SKM-1 treated with dmso at 0.1 percent for 144 hours (cell line): ENCODE results near the gene AKAP7.
"Not testable (repeated sequence)": the region's sequence is repeated elsewhere in the genome, so short reads cannot be mapped to it uniquely, and the experiment has no call there.

Source experiments
- DNase-seq: peaks from one replicate; lab custom pipeline; 2025; ENCODE audit not compliant: unreplicated experiment; lab: John Stamatoyannopoulos, UW

AKAP7 gene

DNA sequence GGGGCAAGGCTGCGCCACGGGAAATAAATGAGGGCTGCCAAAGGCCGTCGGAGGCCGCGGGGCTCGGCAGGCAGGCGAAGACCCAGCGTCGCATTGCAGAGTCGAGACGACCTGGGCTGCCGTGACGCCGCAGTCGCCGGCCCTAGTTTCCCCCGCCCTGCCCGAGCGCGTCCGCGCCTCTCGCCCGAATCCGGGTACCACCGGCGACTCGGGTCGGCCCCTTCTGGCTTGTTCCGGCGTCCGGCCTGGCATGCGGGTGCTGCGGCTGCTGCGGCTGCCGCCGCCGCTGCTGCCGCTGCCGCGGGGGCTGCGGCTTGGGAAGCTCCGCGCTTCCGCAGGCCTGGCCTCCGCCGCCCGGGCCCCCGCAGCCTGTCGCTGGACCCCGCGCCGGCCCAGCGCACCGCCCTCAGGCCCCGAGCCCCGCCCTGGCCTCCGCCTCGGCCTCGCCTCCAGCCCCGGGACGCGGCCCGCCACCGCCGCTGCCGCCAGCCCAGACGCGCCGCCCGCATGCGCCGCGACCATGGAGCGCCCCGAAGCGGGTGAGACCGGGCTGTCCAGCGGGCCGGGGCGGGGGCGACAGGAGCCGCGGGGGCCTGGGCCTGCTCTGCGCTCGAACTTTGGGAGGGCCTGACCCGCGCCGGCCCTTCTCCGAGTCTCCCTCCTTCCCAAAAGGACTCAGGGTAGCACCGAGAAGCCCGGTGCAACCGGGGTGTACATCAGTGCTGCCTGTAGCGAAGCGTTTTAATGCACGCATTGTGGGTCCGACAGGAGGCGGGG lies at the start of gene AKAP7:
Gene AKAP7 (plus strand): TSS at position 224 of the 777 bp plus-strand sequence. CDS start 297 bp downstream, at position 521.
- peak; percentile 40 for DNase-seq

DNA sequence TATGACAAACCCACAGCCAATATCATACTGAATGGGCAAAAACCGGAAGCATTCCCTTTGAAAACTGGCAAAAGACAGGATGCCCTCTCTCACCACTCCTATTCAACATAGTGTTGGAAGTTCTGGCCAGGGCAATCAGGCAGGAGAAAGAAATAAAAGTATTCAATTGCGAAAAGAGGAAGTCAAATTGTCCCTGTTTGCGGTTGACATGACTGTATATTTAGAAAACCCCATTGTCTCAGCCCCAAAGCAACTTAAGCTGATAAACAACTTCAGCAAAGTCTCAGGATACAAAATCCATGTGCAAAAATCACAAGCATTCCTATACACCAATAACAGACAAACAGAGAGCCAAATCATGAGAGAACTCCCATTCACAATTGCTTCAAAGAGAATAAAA lies 44.9 kb upstream of the AKAP7 start:
- not testable (repeated sequence) for DNase-seq

DNA sequence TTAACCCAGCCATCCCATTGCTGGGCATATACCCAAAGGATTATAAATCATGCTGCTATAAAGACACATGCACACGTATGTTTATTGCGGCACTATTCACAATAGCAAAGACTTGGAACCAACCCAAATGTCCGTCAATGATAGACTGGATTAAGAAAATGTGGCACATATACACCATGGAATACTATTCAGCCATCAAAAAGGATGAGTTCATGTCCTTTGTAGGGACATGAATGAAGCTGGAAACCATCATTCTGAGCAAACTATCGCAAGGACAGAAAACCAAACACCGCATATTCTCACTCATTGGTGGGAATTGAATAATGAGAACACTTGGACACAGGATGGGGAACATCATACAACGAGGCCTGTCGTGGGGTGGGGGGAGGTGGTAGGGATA lies 43.3 kb upstream of the AKAP7 start:
- DNase-seq: not testable (repeated sequence)

DNA sequence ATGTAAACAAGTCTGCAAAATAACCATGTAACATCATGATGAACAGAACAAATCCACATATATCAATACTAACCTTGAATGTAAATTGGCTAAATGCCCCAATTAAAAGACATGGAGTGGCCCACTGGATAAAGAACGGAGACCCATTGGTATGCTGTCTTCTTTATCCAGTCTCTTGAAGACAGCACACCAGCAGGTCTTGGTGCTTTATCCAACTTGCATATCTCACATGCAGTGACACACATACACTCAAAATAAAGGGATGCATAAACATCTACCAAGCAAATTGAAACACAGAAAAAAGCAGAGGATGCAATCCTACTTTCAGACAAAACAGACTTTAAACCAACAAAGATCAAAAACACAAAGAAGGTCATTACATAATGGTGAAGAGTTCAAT lies 41.9 kb upstream of the AKAP7 start:
- no peak for DNase-seq

DNA sequence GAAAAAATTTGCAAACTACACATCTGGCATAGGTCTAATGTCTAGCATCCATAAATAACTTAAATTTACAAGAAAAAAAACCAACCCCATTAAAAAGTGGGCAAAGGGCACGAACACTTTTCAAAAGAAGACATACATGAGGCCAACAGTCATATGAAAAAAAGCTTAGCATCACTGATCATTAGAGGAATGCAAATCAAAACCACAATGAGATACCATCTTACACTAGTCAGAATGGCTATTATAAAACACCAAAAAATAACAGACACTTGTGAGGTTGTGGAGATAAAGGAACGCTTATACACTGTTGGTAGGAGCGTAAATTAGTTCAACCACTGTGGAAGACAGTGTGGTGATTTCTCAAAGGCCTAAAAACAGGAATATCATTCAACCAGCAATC lies 38.5 kb upstream of the AKAP7 start:
- no peak for DNase-seq

DNA sequence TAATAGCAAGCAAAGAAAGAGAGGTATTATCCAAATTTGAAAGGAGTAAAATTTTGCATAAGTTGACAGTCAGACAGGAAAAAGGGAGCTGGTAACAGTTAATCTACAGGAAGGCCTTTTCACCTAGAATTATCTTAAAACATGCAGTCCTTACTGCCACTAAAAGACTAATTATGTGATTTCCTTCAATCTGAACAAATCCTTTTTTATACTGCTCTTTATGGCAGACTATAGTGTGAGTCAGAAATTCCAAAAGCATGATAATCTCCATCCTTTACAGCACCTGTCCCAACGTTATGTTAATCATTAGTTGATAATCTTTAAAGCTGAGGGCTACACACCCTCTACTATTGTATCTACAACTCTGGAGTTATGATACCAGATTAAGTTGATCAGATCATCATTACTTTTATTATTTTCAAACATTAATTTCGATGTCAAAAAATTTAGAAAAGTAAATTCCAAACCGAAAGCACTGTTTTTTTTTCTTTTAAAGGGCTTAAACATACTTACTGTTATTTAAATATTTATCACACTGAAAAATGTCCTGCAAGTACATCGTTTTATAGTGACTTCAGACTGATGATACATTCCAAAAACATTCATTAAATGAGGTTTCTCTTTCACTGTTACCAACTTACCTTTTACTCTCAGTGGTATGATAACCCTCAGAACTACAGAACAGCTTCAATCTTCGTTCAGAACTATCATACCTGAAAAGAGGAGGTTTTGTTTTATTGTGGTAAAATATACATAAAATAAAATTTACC lies 33.2 kb upstream of the AKAP7 start:
- DNase-seq: no peak

DNA sequence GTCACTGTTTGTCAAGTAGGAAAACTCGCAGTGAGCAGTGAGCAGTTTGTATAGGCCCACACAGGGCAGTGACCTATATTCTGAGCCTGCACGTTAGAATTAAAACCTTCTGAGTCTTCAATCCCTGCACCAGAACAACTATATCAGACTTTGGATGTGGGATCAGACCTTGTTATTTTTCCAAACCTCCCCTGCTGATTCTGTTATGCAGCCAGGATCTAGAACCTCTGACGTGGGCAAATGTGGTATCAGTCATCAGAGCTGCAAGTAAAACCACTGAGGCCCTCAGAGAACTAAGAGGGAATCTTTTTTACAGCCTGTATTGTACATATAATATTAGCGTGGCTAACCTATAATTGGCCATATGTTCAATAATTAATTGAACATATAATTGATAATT lies 32.0 kb upstream of the AKAP7 start:
- no peak for DNase-seq

DNA sequence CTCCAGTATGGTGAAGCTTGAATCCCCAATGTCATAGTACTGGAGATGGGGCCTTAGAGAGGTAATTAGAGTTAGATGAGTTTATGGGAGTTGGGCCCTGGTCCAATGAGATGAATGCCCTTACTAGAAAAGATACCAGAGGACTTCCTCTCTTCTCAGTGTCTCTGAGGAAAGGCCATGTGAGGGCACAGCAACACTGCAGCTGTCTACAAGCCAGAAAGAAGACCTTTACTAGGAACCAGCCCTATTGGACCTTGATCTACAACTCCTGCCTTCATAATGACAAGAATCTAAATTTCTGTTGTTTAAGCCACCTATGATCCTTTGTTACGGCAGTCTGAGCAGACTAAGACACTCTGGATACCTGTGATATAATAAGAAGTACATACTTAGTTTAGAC lies 31.4 kb upstream of the AKAP7 start:
- no peak for DNase-seq

DNA sequence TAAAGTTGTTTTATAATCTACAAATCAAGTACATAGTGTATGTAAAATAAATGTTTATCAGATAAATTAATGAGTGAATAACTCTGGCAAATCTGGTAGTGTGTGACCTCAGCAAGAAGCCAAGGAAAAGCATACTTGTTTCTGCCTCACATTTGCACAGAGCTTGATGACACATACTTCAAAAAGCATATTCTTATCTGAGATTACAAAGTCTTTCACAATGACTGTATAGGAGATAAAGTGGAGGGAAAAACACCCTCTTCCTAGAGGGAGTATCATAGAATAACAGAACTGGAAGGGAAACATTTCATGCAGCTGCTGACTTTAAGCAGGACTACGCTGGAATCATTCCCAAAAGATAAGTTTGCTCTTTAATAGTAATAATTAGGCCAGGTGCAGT lies 28.1 kb upstream of the AKAP7 start:
- DNase-seq: no peak

DNA sequence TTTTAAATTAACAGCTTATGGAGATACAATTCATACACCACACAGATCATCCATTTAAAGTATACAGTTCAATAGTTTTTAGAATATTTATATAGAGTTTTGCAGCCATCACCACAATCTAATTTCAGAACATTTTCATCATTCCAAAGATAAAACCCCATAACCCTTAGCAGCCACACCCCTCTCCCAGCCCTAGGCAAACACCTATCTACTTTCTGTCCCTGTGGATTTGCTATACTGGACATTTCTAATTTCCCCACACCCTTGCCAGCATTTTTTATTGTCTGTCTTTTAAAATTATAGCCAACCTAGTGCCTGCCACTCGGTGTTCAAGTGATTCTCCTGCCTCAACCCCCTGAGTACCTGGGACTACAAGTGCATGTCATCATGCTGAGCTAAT lies 23.0 kb upstream of the AKAP7 start:
- DNase-seq: no peak

DNA sequence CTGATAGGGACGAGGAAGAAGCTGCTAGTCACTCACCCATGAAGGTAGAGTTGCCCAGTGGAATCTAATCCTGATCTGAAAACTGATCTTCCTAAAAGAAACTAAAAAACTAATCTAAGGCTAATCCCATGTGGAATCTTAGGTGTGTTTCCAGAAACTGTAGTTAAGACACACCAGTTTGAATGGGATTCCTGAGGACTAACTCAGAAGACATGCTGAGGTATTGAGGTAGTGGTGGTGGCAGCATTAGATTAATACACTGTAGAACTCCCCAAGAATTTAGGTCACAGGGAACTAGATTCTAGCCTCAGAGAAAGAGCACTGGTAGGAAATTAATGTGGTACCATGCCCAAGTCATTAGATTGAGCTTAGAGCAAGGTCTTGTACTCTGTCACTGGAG lies 19.6 kb upstream of the AKAP7 start:
- no peak for DNase-seq

DNA sequence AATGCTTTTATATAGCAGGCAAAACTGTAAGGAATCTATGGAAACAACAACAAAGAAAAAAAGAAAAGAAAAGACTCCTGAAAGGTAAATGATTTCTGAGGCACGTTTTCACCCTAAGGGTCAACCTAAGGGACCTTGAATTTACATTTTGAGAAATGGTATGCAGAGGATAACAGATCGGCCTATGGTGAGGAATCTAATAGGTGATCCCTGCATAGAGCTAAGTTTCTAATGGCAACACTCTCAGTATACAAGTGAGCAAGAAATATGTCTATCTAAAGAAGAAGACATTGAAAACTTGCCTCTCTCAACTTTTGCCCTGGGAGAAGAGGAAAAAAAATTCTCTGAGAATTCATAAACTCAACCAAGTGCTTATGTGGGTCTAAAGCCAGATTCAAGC lies 18.9 kb upstream of the AKAP7 start:
- no peak for DNase-seq

DNA sequence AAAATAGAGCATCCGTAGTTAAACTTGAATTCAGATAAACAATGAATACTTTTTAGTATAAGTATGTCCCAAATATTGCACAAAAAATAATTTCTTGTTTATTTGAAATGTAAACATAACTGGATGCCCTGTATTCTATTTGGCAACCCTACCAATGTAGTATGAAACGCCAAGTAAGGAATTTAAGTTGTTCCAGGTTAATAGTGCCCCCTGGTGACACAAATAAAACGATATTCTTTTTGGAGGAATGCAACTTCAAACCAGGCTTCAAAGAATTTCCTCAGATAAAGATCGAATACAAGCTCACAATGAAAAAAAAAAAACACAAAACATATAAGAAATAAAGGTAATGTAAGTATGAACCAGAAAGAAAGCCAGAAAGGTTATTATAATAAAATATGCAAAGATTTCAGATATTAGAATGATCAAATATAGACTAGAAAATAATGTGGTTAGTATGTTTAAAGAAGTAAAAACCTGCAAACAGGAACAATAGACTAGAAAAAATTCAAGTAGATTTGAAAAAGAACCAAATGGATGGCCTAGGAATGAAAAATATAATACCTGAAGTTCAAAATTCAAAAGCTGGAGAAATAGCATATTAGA lies 18.4 kb upstream of the AKAP7 start:
- DNase-seq: peak; percentile 34

DNA sequence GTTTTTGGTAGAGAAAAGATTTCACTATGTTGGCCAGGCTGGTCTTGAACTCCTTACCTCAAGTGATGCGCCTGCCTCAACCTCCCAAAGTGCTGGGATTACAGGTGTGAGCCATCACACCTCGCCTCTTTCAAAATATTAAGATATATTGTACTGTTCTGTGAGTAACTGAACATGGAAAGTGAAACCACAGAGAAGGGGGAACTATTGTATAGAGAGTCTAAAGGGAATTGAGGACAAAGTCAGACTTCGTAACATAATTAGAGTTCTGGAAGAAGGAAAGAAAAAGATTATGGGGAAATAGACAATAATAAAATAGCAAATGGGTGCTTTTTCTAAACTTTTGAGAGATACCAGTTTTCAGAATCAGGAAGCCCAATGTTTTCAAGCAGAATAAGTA lies 17.4 kb upstream of the AKAP7 start:
- DNase-seq: no peak

DNA sequence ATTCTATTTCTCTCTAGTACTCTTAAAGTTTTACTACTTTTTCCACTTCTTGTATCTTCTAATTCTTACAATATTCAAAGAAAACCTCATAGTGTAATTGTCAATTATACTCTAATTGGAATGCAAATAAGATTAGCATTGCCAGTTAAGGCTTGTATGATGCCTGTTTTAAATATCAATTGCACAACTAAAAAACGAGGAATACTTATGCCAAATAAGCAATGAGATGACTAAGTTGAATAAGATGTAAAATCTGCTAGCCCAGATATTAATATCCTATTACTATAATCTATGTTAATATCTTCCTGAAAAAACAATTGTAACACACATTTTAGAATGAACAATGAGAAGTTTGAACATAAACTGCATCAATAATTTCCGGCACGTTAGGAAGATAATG lies 13.3 kb upstream of the AKAP7 start:
- DNase-seq: no peak

DNA sequence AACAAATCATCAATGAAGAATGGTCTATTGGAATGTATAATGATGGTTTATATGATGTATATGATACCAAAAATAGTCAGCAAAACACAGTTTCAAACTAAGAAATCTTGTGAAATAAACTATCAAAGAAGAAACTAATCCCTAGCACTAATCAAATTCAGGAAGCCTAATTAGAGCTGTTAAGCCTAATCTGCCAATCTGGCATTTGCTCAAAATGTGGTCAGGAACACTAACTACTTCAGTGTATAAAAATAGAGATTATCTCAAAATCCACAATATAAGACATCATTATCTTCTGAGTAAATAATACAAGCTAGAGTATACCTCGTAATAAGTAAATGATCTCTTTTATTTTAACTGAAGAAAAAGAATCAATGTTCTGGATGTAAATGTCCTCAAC lies 12.8 kb upstream of the AKAP7 start:
- DNase-seq: no peak

DNA sequence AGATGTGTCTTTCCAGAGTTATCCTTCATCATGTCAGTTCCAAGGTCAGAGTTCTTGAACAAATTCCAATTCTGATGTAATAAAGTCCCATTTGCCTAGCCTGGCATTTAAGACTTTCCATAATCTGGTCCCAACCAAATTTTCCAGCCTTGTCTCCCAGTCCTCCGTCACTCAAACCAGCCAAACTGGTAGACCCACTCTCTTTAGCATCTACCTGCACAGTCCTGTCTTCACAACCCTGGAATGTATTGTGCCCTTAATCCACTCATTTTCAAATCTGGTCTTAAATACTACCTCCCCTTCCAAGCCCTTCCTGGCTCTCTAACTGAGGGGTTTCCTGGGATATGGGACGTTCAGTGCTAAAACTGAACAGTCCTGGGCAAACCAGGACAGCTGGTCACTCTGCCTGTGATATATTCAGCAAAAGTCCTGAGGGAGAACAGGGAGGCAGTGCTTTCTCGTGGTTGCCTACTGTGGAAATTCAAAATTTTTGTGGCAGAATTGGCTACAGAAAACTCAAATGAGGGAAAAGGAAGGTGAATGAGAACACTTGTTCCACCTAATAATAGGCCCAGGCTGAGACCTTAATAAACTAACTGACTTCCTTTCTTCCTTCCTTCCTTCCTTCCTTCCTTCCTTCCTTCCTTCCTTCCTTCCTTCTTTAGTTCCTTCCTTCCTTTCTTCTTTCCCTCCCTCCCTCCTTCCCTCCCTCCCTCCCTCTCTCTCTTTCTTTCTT lies 10.8 kb upstream of the AKAP7 start:
- no peak for DNase-seq

DNA sequence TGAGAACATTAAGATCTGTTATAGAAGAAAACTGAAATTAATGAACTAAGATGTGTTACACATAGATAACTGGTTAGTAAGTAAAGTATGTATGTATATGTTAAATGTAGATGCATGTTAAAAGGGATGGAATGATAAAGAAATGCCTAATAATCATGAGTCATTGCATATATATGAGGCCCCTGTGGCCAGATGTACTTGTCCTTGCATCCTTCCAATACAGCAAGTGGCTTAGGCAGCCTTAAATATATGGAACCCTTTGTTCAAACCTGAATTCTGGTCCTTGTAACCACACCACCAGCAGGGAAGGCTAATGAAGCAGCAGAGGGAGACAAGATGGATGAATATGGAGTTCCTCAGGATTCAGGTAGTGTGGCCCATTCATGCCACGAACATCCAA lies 9.8 kb upstream of the AKAP7 start:
- DNase-seq: no peak

DNA sequence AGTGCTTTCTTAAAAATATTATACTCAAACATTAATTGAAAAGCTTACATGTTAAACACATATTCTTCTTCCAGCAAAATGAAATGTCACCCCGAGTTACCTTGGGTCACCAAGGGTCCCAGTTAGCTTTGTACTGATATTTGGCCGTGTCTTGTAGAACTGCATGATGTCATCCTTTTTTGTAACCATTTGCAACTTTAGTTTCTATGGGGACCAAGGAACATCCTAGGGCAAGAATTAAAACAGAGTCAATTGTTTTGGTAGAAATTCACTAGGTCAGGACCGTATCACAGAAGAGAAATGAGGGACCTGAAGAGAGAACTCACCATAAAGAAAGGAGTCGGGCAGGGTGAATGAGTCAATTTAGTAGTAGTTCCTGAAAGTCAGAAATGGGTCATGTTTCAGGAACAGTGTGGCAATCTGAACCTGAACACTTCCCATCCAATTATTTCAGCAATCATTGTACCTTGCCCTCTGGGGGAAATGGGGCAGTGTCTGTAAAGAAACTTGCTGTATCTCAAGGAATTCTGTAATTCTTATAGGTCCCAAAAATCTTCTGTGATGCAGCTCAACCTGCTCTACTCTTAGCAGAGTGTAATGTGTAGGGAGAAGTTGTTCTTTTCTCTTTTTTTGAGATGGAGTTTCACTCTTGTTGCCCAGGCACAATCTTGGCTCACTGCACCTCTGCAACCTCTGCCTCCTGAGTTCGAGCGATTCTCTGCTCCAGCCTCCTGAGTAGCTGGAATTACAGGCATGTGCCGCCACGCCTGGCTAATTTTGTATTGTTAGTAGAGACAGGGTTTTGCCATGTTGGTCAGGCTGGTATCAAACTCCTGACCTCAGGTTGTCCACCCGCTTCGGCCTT lies 5.3 kb upstream of the AKAP7 start:
- DNase-seq: peak; percentile 65

DNA sequence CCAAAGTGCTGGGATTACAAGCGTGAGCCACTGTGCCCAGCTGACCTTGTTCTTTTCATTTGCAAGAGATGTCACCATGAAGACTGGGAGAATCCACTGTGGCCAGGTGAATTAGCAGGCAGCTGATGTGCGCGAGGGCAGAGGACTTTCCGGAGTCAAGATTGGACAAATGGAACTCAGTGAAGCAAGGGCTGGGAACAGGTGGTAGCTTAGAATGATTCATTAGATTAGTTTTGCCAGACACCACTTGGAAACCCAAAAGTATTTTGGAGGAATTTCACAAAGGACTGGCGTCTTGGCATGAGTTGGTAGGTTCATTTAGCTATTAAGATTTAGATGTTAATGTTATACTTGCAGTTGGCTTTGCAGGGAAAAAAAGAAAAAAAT lies 4.7 kb upstream of the AKAP7 start:
- DNase-seq: no peak

DNA sequence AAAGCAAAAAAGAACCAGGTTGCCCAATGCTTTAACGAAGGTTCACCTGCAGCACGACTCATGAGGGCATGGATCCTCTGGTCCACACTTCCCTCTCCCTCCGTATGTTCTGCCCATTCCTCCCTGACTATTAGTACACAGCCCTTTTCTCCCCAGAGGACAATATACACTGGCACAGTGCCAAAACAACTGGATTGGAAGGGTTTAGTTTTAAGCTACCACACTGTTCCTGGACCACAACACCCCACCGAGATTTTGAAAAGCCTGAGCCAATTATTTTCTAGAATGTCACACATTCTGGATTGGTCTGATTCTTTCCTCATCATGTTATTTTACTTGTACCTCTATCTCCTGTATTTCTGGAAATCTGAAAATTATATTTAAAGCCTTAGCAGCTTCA lies 2.9 kb upstream of the AKAP7 start:
- no peak for DNase-seq
